Brain microvascular endothelial cell (primary cell): ENCODE data around the gene PAM16.

ENCODE experiments used
- DNase-seq: peaks from one replicate; pipeline ENCODE4 v3.0.0-alpha.2; 2020
- H3K27ac ChIP-seq: fragments of 250-450 bp; sonication (Bioruptor Pico); 2 replicates; pipeline ENCODE4 v1.5.1; 2020; ENCODE audit warnings: mild to moderate bottlenecking, moderate library complexity
- H3K27me3 ChIP-seq: fragments of 250-450 bp; sonication (Bioruptor Pico); replicated peaks from 2 replicates; pipeline ENCODE4 v1.5.1; 2020; ENCODE audit warnings: mild to moderate bottlenecking
- H3K36me3 ChIP-seq: fragments of 250-450 bp; sonication (Bioruptor Pico); replicated peaks from 2 replicates; pipeline ENCODE4 v1.5.1; 2020; ENCODE audit warnings: mild to moderate bottlenecking
- H3K4me3 ChIP-seq: 2 replicates; pipeline ENCODE4 v1.5.1; 2011; ENCODE audit warnings: low read depth, mild to moderate bottlenecking, control low read depth, low read length, moderate library complexity
- CTCF ChIP-seq: IDR thresholded peaks from 2 replicates; pipeline ENCODE4 v1.5.1; 2011; ENCODE audit warnings: low read depth, mild to moderate bottlenecking, moderate library complexity, low read length, control low read depth, inconsistent platforms; ENCODE audit errors: missing control alignments
- in situ Hi-C: cut with HindIII; loops from 2 replicates; pipeline ENCODE4 v1.10.0; 2017; ENCODE audit warnings: low sequenced_read_pairs, low pct_ligation_motif_present

The PAM16 gene

GRCh38 chr16:4317532-4318450, 33.3 kb downstream of the PAM16 start:
- Histone ChIP-seq H3K36me3 (no peaks in the 10 kb centered on the region), H3K27me3 (no peaks in the 10 kb centered on the region), H3K27ac (no peak overlapping the region), H3K4me3 (peak overlapping the region; percentile 65)
- TF ChIP-seq CTCF = no peak
- no peak for DNase-seq
- in situ Hi-C loops = no loop called here

GRCh38 chr16:4316864-4317531, 34.1 kb downstream of the PAM16 start:
- no peak for TF ChIP-seq CTCF
- in situ Hi-C loops = no loop called here
- H3K36me3 ChIP-seq = no peaks in the 10 kb centered on the region
- DNase-seq = no peak
- H3K27ac ChIP-seq = no peak overlapping the region
- peak overlapping the region; percentile 65 for H3K4me3 ChIP-seq
- H3K27me3 ChIP-seq = no peaks in the 10 kb centered on the region

- Histone ChIP-seq H3K27ac (peak overlapping the region; percentile 26), H3K36me3 (no peaks in the 10 kb centered on the region), H3K27me3 (no peaks in the 10 kb centered on the region), H3K4me3 (peak overlapping the region; percentile 65)
- no peak for DNase-seq
- TF ChIP-seq CTCF = no peak
- in situ Hi-C loops = no loop called here
Observed at GRCh38 chr16:4316108-4316863, 34.8 kb downstream of the PAM16 start.

- no peaks in the 10 kb centered on the region for H3K27me3 ChIP-seq
- peak within 1 kb of the TSS; percentile 65 for H3K4me3 ChIP-seq
- no peaks in the 10 kb centered on the region for H3K36me3 ChIP-seq
- in situ Hi-C loops = no loop called here
- DNase-seq = no peak
- peak within 1 kb of the TSS; percentile 51 for H3K27ac ChIP-seq
- TF ChIP-seq CTCF = no peak
Observed at GRCh38 chr16:4315186-4316107, 35.7 kb downstream of the PAM16 start, which contains the start of gene GLIS2. Gene GLIS2 (plus strand): TSS chr16:4316067. CDS start chr16:4332281, 16,214 bp downstream.
